Putamen (tissue), 1 donor: ENCODE results near the gene MMEL1.
"Not testable (repeated sequence)": the region's sequence is repeated elsewhere in the genome, so short reads cannot be mapped to it uniquely, and the experiment has no call there.

ENCODE experiments used
- DNase-seq: peaks from one replicate; pipeline ENCODE4 v3.0.0-alpha.2; 2016; ENCODE audit warnings: low spot score

MMEL1 gene, protein sequence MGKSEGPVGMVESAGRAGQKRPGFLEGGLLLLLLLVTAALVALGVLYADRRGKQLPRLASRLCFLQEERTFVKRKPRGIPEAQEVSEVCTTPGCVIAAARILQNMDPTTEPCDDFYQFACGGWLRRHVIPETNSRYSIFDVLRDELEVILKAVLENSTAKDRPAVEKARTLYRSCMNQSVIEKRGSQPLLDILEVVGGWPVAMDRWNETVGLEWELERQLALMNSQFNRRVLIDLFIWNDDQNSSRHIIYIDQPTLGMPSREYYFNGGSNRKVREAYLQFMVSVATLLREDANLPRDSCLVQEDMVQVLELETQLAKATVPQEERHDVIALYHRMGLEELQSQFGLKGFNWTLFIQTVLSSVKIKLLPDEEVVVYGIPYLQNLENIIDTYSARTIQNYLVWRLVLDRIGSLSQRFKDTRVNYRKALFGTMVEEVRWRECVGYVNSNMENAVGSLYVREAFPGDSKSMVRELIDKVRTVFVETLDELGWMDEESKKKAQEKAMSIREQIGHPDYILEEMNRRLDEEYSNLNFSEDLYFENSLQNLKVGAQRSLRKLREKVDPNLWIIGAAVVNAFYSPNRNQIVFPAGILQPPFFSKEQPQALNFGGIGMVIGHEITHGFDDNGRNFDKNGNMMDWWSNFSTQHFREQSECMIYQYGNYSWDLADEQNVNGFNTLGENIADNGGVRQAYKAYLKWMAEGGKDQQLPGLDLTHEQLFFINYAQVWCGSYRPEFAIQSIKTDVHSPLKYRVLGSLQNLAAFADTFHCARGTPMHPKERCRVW

GRCh38 chr1:2632561-2633361 lies at the start of gene MMEL1:
MMEL1 (minus strand) TSS chr1:2633016; CDS start chr1:2629484, 3,532 bp downstream.
- DNase-seq = no peak

- not testable (repeated sequence) for DNase-seq
Measured at GRCh38 chr1:2676726-2677125, 43.9 kb upstream of the MMEL1 start.

DNA sequence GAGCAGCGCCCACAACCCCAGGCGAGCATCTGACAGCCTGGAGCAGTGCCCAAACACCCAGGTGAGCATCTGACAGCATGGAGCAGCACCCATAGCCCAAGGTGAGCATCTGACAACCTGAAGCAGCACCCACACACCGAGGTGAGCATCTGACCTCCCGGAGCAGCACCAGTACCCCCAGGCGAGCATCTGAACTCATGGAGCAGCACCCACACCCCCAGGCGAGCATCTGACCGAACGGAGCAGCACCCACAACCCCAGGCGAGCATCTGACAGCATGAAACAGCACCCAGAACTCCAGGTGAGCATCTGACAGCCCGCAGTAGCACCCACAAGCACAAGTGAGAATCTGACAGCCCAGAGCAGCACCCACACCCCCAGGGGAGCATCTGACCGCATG lies 38.8 kb upstream of the MMEL1 start:
- not testable (repeated sequence) for DNase-seq

DNA sequence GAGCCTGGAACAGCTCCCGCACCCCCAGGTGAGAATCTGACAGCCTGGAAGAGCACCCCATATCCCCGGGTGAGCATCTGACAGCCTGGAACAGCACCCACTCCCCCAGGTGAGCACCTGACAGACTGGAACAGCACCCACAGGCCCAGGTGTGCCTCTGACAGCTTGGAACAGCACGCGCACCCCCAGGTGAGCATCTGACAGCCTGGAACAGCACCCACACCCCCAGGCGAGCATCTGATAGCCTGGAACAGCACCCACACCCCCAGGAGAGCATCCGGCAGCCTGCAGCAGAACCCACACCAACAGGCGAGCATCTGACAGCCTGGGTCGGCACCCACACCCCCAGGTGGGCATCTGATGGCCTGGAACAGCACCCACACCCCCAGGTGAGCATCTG lies 27.0 kb upstream of the MMEL1 start:
- DNase-seq = not testable (repeated sequence)

GRCh38 chr1:2657909-2658308 lies 25.1 kb upstream of the MMEL1 start:
- DNase-seq = not testable (repeated sequence)

DNA sequence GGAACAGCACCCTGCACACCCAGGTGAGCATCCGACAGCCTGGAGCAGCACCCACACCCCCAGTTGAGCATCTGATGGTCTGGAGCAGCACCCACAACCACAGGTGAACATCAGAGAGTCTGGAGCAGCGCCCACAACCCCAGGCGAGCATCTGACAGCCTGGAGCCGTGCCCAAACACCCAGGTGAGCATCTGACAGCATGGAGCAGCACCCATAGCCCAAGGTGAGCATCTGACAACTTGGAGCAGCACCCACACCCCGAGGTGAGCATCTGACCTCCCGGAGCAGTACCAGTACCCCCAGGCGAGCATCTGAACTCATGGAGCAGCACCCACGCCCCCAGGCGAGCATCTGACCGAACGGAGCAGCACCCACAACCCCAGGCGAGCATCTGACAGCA lies 24.3 kb upstream of the MMEL1 start:
- DNase-seq = not testable (repeated sequence)

DNA sequence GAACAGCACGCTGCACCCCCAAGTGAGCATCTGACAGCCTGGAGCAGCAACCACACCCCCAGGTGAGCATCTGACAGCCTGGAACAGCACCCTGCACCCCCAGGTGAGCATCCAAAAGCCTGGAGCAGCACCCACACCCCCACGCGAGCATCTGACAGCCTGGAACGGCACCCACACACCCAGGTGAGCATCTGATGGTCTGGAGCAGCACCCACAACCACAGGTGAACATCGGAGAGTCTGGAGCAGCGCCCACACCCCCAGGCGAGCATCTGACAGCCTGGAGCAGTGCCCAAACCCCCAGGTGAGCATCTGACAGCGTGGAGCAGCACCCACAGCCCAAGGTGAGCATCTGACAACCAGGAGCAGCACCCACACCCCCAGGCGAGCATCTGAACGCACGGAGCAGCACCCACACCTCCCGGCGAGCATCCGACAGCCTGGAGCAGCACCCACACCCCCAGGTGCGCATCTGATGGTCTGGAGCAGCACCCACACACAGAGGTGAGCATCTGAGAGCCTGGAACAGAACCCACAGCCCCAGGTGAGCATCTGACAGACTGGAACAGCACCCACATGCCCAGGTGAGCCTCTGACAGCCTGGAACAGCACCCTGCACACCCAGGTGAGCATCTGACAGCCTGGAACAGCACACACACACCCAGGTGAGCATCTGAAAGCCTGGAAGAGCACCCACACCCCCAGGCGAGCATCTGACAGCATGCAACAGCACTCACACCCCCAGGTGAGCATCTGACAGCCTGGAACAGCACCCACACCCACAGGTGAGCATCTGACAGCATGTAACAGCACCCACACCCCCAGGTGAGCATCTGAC lies 23.0 kb upstream of the MMEL1 start:
- DNase-seq = not testable (repeated sequence)

GRCh38 chr1:2654443-2654948 lies 21.7 kb upstream of the MMEL1 start:
- not testable (repeated sequence) for DNase-seq

DNA sequence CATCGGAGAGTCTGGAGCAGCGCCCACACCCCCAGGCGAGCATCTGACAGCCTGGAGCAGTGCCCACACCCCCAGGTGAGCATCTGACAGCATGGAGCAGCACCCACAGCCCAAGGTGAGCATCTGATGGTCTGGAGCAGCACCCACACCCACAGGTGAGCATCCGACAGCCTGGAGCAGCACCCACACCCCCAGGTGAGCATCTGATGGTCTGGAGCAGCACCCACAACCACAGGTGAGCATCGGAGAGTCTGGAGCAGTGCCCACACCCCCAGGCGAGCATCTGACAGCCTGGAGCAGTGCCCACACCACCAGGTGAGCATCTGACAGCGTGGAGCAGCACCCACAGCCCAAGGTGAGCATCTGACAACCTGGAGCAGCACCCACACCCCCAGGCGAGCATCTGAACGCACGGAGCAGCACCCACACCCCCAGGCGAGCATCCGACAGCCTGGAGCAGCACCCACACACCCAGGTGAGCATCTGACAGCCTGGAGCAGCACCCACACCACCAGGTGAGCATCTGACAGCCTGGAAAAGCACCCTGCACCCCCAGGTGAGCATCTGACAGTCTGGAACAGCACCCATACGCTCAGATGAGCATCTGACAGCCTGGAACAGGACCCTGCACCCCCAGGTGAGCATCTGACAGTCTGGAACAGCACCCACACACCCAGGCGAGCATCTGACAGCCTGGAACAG lies 21.1 kb upstream of the MMEL1 start:
- not testable (repeated sequence) for DNase-seq

GRCh38 chr1:2652926-2653571 lies 20.2 kb upstream of the MMEL1 start:
- DNase-seq = not testable (repeated sequence)

DNA sequence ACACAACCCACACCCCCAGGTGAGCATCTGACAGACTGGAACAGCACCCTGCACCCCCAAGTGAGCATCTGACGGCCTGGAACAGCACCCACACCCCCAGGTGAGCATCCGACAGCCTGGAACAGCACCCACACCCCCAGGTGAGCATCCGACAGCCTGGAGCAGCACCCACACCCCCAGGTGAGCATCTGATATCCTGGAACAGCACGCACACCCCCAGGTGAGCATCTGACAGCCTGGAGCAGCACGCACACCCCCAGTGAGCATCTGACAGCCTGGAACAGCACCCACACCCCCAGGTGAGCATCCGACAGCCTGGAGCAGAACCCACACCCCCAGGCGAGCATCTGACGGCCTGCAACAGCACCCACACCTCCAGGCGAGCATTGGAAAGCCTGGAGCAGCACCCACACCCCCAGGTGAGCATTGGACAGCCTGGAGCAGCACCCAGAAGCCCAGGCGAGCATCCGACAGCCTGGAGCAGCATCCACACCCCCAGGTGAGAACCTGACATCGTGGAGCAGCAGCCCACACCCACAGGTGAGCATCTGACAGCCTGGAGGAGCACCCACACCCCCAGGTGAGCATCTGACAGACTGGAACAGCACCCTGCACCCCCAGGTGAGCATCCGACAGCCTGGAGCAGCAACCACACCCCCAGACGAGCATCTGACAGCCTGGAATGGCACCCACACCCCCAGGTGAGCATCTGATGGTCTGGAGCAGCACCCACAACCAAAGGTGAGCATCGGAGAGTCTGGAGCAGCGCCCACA lies 19.5 kb upstream of the MMEL1 start:
- DNase-seq = not testable (repeated sequence)

GRCh38 chr1:2650967-2651645 lies 18.3 kb upstream of the MMEL1 start:
- DNase-seq = no peak

DNA sequence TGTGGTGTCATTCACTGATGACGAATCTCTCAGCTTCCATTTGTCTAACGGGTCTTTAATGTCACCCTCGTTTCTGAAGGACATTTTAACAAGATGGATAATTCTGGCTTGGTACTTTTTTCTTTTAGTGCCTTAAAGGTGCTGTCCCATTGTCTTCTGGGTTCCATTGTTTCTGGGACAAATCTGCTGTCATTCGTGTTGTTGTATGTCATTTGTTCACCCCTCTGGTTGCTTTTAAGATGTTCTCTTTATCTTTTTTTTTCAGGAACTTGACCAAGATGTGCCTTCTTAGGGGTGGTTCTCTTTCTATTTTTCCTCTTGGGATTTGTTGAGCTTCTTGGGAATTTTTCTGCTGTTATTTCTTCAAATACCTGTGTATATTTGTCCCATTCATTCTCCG lies 14.0 kb upstream of the MMEL1 start:
- DNase-seq = no peak

DNA sequence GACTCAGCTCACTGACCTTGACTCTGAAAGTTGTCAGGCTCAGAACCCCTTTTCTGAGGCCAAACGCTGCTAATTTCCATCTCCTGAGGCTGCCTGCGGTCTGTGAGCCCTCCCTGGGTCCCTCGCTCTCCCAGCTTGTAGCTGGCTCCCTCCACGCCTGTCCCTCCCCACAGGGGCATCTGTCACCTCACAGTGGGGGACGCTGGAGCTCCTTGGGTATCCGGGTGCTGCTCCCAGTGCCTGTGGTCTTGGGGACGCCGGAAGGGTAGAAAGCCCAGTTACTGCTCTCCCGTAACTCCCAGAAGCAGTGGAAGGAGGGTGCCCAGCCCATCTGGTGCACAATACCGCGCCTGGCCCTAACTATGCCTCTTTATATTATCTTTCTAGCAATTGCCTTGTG lies 13.0 kb upstream of the MMEL1 start:
- no peak for DNase-seq

GRCh38 chr1:2645143-2645542 lies 12.3 kb upstream of the MMEL1 start:
- DNase-seq = no peak

GRCh38 chr1:2644591-2645101 lies 11.8 kb upstream of the MMEL1 start:
- DNase-seq = no peak

GRCh38 chr1:2644171-2644570 lies 11.4 kb upstream of the MMEL1 start:
- no peak for DNase-seq

DNA sequence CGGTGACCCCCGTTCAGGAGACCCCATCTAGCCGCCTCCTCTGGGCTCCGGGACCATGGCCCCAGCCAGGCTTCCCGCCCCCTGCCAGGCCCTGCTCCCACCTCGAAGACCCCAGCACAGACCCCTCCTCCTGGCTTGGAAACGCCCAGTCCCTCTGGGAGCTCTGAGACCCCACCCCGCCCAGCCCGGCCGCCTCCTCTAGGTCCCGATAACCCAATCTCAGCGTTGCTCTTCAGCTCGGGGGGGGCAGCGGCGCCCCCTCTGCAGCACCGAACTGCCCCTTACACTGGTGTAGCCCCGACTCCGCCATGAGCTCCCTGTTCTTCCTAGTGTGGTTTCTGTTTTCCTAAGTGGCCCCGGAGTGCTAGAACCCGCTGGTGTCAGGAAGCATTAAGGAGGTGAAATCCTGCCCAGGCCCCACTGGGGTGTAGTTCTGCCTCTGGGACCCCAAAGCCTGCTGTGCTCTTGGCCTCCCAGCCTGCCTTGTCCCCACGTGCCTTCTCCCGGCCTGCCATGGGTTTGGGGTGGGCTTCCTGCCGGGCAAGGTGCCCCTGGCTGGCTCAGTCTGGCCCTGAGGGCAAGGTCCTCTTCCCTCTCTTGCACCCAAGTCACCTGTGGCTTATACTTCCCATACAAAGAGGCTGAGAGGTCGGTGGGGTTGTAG lies 10.7 kb upstream of the MMEL1 start:
- no peak for DNase-seq
